Stimulated activated CD4-positive, alpha-beta T cell treated with anti-CD3 and anti-CD28 coated beads, Interleukin-15, amount 100 ng/mL, for 48 hours (primary cell): ENCODE data around the gene PPP1R15B.

Experiments
- DNase-seq, 2 donors: peaks; one replicate each; pipeline ENCODE4 v3.0.0-alpha.2; 2020; ENCODE audit warnings: low read depth in 2 of 2

The PPP1R15B gene

GRCh38 chr1:204420039-204421004 is 8.7 kb upstream of the PPP1R15B start:
- DNase-seq: no peak

GRCh38 chr1:204419064-204419403 is 7.4 kb upstream of the PPP1R15B start:
- no peak for DNase-seq

- DNase-seq: no peak
These were observed 6.8 kb upstream of the PPP1R15B start for GRCh38 chr1:204418174-204419063.

GRCh38 chr1:204417074-204417997 is 5.7 kb upstream of the PPP1R15B start:
- DNase-seq: no peak

- no peak for DNase-seq
These were observed 5.0 kb upstream of the PPP1R15B start for GRCh38 chr1:204416589-204417073.

- no peak for DNase-seq
These were observed 3.7 kb upstream of the PPP1R15B start for GRCh38 chr1:204415351-204415750.

GRCh38 chr1:204414016-204414415 is 2.4 kb upstream of the PPP1R15B start:
- DNase-seq: no peak

GRCh38 chr1:204413170-204413535 is 1.5 kb upstream of the PPP1R15B start:
- DNase-seq: no peak

- DNase-seq: no peak
These were observed 748 bp downstream of the PPP1R15B start for GRCh38 chr1:204410688-204411450.

- no peak for DNase-seq
These were observed 1.6 kb downstream of the PPP1R15B start for GRCh38 chr1:204409836-204410687.

- DNase-seq: no peak
These were observed 2.5 kb downstream of the PPP1R15B start for GRCh38 chr1:204409123-204409522.

GRCh38 chr1:204408602-204409001 is 3.0 kb downstream of the PPP1R15B start:
- no peak for DNase-seq

- DNase-seq: no peak
These were observed 3.5 kb downstream of the PPP1R15B start for GRCh38 chr1:204408074-204408507.

GRCh38 chr1:204407295-204407971 is 4.2 kb downstream of the PPP1R15B start:
- DNase-seq: no peak

- DNase-seq: no peak
These were observed 5.0 kb downstream of the PPP1R15B start for GRCh38 chr1:204406621-204407020.

- no peak for DNase-seq
These were observed 5.6 kb downstream of the PPP1R15B start for GRCh38 chr1:204405988-204406387.

GRCh38 chr1:204404629-204405028 is 7.0 kb downstream of the PPP1R15B start:
- DNase-seq: no peak

GRCh38 chr1:204402391-204402790 is 9.2 kb downstream of the PPP1R15B start:
- DNase-seq: no peak

- DNase-seq: no peak
These were observed 9.9 kb downstream of the PPP1R15B start for GRCh38 chr1:204401730-204402129.
